GM21619 (cell line): ENCODE measurements around the gene KBTBD8.
A peak's percentile ranks its signal among the peaks of the same experiment; 100 is the strongest.

Source experiments
- ATAC-seq: cut with Tn5 transposase; IDR thresholded peaks from one replicate; pipeline ENCODE4 v1.9.1; 2021; ENCODE audit not compliant: unreplicated experiment

Gene KBTBD8, protein sequence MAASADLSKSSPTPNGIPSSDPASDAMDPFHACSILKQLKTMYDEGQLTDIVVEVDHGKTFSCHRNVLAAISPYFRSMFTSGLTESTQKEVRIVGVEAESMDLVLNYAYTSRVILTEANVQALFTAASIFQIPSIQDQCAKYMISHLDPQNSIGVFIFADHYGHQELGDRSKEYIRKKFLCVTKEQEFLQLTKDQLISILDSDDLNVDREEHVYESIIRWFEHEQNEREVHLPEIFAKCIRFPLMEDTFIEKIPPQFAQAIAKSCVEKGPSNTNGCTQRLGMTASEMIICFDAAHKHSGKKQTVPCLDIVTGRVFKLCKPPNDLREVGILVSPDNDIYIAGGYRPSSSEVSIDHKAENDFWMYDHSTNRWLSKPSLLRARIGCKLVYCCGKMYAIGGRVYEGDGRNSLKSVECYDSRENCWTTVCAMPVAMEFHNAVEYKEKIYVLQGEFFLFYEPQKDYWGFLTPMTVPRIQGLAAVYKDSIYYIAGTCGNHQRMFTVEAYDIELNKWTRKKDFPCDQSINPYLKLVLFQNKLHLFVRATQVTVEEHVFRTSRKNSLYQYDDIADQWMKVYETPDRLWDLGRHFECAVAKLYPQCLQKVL

DNA sequence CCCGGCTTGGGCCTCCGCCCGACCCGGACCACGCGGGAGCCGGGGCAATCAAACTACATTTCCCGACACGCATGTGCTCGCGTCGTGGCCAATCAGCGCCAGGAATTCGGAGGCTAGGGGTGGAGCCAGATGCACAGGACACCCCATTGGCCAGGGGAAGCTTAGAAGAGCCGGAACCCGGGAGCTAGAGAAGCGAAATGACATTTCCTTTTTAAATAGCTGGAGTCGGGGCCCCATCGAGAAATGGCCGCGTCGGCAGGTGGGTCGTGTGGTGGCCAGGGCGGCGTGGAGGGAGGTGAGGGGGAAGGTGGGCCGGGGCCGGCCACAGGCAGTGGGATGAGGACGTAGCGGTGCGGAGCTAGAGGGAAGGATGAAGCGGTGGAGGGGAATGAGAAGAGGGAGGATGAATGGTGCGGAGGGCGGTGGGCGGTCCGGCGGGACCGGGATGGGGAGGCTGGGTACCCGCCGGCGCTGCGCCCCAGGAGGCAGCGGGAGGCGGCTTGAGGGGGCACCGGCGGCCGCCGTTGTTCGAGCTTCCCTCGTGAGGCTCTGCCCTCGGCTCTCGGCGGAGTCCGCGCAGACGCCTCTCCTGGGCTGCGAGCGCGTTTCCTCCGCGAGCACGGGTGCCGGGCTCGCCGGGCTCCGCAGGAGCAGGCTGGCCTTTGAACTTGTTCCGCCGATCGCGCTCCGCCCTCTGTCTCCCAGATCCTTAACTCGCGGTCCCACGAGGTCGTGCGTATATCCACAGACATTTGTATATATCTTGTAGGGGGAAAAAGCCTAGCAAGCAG, at the start of gene KBTBD8:
Gene KBTBD8, plus strand, starts transcription at position 195 of the 791 bp plus-strand sequence. Its CDS starts 49 bp downstream, at position 244.
- ATAC-seq, result peak; percentile 89

DNA sequence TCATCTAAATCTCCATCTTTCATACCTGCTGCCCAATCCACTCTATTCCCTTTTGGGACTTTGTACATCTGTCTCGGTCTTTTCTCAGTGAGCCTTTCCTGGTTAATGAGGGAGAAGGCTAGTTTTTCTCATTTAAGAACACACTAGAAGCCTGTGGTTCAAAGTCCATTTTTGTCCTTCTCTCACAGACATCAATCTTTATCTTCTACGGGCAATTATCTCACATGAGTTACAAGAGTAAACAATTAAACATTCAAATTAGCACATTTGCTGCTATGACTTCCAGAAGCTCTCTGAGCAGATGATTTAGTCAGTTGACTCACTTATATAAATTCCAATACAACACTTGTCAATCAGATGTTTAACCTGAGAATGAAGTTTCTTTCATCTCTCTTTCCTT, 49.3 kb upstream of the KBTBD8 start:
- ATAC-seq, result no peak

DNA sequence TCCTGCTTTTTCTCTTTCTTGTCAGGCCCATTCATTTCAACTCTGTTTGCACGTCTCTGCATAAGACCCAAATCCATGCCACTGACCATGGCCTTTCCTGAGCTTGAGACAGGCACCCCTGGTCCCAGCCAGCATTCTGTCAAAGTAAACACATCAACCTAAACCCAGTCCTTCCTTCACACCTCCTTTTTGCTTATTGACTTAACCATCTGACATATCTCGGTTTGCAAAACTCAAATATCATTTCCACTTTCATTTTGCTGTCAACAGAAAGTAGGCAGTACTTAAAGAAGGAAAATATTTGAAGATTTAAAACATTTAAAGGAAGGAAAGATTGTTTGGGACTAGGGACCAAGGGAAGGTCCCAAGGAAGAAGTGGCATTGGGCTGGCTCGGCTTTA, 48.2 kb upstream of the KBTBD8 start:
- no peak for ATAC-seq

DNA sequence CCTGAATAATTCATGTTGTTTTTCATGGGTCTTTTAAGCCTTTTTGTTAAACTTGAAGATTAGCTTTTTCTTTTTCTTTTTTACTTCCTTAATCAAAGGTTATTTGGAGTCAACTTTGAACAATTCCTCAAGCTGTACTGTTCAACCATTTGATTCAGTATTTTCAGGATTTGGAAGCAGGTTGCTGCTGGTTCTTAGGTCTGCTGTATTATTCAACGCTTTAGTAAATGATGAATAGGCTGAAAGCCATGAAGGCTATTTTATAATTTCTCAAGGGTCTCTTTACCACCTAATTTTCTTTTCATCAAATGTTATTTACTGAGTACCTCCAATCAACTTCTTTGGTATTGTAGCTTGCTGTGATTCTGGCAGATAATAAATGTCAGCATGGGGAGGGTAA, 45.8 kb upstream of the KBTBD8 start:
- ATAC-seq, result no peak

DNA sequence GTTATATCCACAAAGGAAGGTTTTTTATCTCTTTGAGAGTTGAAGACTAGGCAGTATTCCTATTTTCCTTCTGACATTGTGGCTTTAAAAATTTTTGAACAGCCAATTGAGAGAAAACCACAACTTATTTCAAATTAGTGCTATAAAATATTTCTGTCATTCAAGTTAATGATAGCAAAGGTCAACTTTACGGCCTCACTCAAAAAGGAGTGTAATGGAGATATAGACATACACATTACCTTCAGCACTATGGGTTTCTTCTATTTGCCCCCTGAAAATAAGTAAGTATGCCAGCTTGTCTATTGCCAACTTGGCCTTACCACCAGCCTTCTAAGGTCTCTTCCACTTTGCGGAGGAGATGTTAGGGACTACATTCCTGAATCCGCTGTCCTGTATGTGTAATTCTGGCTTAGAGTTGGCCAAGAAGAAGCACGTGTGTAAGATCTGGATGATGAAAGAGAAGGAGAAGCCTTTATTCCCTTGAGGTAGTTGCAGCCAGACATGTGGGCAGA, 44.1 kb upstream of the KBTBD8 start:
- no peak for ATAC-seq

DNA sequence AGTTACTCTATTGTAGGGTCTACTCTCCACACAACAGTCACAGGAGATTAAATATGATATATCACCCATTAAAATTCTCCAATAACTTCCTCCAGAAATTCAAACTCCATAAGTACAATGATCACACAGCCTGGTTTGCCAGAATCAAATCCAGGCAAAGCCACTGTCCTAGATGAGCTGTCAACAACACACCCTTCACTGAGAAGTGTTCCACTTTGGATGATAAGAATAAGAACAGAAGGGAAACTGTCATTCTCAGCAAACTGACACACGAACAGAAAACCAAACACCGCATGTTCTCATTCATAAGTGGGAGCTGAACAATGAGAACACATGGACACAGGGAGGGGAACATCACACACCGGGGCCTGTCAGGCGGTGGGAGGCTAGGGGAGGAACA, 41.4 kb upstream of the KBTBD8 start:
- ATAC-seq, result no peak

DNA sequence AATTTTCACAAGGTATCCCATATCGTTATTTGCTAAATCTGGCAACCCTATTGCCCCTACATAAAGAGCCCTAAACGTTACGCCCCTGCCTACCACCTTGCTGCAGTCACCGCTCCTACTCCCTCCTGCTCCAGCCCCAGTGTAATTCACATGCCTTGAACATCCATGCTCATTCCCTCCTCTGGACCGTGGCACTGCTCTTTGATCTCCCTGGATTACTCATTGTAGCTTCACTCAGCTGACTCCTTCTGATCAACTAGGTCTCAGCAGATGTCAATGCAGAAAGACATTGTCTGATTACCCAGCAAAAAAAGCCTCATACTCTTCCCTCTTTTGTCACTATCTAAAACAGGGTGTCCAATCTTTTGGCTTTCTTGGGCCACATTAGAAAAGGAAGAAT, 40.7 kb upstream of the KBTBD8 start:
- no peak for ATAC-seq

DNA sequence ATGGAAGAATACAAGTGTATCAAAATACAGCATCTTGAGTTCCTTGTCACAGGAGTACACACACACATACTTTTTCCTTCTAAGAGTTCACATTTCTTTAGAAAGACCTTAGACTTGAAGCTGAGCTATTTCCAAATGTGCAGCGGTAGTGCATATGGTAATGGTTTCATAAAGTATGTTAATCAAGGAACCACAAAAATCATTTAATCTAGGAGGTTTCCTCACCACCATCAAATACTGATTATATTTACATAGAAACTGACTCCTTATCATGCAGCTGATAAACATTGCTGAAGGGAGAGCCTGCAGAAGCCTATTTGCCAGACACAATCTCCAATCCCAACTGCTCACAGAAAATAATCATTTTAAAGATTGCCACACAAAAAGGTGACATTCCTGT, 40.0 kb upstream of the KBTBD8 start:
- no peak for ATAC-seq

DNA sequence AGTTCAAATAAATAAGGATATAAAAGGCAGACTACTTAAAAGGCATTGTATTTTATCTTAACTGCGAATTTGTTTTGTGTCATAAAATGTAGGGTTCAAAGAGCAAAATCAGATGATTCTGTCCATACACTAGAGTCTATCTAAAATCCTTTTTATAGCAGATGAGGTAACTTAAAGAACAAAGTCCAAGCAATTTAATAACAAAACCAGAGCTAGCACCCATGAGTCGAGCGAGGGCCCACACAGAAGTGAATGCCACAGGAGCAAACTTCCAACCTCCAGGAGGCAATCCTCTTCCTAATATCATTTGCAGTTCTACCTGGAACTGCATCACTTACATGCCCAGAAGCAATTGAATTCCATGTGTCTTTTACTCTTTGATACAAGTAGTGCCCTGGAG, 35.4 kb upstream of the KBTBD8 start:
- ATAC-seq, result no peak

DNA sequence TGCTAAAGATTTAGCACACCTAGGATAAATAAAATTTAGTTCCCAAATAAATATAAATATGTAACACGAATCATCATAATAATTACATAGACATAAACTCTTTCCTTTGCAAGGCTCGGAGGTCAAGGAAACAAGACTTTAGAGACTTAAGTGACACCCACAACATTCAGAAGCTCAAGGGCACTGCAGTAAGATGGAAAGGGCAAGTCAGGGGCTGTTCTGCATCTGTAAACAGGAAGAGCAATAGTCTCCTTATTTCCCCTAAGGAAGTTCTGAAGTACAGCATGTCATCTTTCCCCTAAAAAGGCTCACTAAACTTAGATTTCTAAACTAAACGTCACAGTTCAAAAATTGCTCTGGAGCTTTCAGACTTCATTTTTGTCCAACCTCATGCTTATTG, 26.9 kb upstream of the KBTBD8 start:
- no peak for ATAC-seq

DNA sequence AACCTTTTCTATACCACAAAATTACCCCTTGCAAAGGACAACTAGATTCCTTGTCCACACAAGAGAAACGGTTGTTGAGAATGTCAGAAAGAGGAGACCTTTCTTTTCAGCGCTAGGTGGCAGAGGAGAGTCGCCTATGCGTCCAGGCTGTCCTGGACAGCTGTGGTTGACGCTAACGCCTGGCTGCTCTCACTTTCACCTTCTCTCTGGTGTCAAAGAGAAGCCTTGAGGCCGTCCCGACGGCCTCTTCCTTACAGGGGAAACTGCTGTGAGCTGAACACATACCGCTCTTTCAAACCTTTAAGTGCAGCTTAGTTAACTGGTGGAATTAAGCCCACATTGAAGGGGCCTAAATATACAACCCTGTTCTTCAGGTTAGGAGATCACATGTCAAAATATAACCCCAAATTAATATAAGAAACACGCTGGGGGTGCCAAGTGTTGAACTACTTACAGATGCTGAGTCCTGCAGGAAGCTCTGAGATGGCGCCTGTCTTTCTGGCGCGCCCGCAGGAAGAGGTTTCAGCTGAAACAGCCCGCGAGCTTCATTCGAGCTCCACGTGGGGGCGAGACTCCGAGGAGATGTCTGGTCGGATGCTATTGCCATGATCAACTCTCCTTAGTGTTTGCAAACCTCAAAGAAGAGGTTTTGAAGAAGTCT, 26.1 kb upstream of the KBTBD8 start:
- ATAC-seq, result peak; percentile 99

DNA sequence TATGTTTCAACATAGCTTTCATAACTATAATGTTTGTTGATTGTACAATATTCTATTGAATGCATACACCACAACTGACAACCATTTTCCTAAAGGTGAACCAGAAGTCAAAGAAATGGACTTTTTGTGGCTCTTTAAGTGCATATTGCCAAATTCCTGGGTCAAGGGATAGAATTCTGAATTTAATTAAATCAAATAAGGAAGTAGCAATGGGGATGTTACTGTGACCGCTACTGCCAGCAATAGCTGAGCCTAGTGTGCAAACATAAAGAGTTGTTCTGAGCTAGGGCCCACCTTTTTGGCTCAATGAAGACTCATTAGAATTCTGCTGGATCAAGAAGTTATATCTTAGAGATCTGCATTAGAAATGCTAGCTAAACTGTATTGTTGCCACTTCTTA, 17.3 kb upstream of the KBTBD8 start:
- no peak for ATAC-seq

DNA sequence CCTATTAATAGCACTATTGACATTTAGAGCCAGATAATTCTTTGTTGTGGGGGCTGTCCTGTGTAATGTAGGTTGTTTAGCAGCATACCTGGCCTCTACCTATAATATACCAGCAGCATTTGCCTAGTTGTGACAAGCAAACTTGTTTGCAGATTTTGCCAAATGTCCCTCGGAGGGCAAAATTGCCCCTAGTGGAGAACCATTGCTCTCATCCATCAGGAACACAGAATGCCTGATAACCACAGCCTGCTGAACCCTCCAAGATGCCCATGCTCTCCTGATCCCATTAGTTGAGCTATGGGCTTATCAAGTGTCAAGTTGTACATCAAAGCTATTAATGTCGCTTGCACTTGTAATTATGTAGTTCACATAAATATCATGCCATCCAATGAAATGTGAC, 15.0 kb upstream of the KBTBD8 start:
- ATAC-seq, result no peak

DNA sequence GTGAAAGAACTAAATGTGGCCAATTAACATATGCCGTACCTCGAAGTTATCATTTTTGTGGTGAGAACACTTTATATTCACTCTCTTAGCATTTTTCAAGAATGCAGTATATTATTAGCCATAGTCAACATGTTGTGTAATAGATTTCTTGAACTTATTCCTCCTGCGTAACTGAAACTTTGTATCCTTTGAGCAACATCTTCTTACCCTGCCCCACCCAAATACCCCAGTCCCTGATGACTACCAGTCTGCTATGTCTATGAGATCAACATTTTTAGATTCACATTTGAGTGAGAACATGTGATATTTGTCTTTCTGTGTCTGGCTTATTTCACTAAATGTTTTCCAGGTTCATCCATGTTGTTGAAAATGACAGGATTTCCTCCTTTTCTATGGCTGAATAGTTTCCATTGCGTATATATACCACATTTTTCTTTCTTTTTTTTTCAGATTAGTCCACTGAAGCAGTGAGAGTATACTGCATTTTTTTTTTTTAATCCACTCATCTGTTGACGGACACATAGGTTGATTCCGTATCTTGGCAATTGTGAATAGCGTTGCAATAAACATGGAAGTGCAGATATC, 12.7 kb upstream of the KBTBD8 start:
- ATAC-seq, result no peak

DNA sequence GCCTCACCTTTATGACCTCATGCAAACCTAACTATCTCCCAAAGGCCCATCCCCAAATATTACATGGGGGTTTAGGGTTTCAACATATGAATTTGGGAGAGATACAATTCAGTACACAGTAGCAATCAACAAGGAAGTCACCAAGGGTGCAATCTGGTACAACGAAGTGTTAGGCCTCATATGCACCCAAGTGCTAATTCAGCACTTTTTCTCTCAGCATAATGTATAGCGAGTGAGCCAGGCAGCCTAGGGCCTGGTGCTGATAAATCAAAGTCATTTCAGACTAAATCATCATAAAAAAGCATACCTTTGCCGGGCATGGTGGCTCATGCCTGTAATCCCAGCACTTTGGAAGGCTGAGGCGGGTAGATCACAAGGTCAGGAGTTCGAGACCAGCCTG, 11.7 kb upstream of the KBTBD8 start:
- ATAC-seq, result no peak

DNA sequence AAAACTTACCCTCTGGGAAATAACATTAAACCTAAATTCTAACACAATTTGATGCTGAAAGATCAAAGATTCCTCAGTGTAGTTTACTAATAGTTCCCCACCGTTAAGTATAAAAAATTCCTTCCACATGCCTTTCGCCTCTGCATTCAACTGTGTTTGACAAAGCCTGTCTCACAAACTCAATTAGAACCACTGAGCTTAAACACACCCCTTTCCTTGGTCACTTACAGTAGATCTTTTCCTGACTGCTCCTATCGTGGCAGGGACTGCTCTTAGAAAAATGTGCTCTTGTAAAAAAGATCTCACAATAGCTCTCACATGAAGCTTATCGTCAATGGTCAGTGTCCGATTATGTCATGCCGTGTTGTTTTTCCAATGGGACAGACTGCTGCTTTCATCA, 8.9 kb upstream of the KBTBD8 start:
- ATAC-seq, result no peak

DNA sequence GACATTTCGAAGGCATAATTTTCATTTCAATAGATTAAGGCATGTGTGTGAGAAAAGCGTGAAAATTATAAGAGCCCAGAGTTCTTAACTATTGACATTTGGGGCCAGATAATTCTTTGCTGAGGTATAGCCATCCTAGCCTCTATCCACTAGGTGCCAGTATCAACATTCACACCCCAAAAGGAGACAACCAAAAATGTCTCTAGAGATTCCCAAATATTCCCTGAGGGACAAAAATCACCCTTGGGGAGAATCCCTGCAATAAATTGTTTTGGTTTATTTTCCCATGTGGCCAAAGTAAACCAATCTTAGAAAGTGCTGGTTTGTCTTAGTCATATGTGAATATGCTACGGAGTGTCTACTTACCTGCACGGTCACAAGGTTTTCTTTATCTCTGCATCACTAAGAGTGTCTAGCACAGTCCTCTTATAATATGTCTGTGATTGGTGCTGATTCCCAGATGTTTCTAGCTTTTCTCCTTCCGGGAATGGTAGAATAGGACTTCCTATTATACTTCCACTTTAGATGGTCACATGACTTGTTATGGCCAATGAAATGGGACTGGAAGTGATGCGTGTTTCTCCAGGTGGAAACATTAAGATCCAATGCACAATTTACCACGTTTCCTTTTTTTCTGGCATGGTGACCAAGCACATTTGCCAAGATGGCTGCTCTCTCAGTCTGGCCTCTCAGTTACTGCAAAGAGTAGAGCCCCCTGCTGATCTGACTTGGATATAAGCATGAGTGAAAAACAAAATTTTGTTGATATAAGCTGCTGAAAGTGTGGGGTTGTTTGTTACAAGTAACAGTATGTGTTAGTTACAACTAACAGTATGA, 8.0 kb upstream of the KBTBD8 start:
- ATAC-seq, result peak; percentile 71

DNA sequence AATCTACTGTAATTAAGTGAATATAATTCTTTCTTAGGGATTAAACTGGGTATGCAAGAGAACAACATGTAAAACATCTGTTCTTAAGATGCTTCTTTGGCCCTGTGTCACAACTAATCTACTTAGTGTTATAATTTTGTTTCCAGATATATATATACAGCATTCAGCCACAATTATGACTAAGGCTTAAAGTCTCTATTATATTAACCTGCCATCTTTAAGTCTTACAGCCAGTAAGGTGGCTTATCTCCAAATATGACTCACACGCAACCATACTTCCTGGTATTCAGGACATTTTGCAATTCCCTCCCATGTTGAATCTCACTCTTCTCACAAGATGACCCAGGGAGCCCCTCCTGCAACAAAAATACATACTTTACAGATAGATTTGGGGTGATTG, 6.6 kb upstream of the KBTBD8 start:
- ATAC-seq, result no peak

DNA sequence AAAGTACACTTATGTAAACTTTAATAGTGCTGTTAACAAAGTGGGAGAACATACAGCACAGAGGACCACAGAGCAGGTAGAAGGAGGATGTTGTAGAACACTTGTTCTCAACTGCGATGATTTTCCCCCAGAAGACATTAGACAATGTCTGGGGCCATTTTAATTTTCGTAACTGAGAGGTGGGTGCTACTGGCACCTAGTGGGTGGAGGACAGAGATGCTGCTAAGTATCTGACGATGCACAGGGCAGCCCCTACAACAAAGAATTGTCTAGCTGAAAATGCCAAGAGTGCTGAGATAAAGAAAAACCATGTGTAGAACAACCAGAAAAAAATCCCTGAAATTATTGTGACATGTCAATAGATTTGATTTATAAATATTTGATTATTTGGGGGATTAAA, 5.0 kb upstream of the KBTBD8 start:
- ATAC-seq, result no peak

DNA sequence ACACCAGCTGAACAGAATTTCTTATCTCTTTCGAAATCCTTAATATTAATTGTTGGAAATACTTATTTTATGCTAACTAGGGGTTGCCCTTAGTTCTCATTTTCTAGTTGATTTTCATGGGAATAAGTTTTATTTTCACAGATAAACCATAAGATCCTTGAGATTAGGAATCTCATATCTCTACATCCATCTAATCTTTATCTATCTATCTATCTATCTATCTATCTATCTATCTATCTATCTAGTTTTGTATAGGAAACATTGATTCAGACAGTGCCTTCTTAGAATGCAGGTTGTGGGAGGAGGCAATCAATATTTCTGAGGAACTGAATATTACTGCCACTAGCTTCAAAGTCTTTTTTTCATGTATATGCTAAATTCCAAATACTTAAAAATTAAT, 3.5 kb upstream of the KBTBD8 start:
- ATAC-seq, result no peak
